GM10266 (cell line): Measurements from ENCODE around the gene GRK7.
"Not testable (repeated sequence)": the region's sequence is repeated elsewhere in the genome, so short reads cannot be mapped to it uniquely, and the experiment has no call there.

Source experiments
- DNase-seq: peaks from one replicate; pipeline ENCODE4 v3.0.0; 2012; ENCODE audit errors: extremely low spot score
- CTCF ChIP-seq: IDR thresholded peaks from 2 replicates; pipeline ENCODE4 v1.5.1; 2012; ENCODE audit warnings: mild to moderate bottlenecking, low read depth; ENCODE audit not compliant: control insufficient read depth, insufficient read depth; ENCODE audit errors: missing control alignments

Gene GRK7

DNA sequence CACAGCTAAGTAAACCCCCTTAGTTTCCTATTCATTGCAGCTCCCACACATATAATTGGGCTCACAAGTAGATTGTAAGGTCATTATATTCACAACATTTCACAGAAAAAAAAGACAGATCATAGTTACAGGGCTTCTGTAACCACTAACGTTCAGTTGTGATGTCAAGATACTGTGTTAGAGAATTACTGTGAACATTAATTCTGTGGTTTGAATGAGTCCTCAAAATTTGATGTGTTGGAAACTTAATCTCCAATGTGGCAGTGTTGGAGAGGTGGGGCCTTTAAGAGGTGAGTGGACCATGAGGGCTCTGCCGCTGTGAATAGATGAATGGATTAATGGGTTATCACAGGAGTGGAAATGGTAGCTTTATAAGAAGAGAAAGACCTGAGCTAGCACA lies 21.3 kb downstream of the GRK7 start:
- no peak for TF ChIP-seq CTCF
- no peak for DNase-seq

- no peak for DNase-seq
- no peak for TF ChIP-seq CTCF
These were observed 24.9 kb downstream of the GRK7 start for GRCh38 chr3:141788149-141788548.

- DNase-seq: not testable (repeated sequence)
These were observed 25.5 kb downstream of the GRK7 start for GRCh38 chr3:141788750-141789149.

DNA sequence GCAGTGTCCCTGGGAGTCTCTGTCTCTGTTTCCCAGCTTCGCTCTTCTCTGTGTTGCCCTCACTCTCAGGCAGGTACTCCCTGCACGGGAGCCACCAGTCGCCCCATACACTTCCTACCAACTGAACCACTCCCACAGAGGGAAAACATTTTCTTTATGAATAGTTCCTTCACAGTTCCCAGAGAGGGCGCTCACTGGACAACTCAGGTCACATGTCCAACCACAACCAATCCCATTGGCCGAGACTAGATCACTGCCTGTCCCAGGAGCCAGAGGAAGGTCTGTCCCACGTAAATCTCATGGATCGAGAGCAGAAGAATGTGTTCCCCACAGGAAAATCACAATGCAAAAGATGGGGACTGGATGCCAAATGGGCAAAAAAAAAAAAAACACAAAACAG lies 26.1 kb downstream of the GRK7 start:
- no peak for DNase-seq
- no peak for TF ChIP-seq CTCF

- TF ChIP-seq CTCF: no peak
- DNase-seq: no peak
These were observed 27.0 kb downstream of the GRK7 start for GRCh38 chr3:141790171-141790570.

- DNase-seq: no peak
- TF ChIP-seq CTCF: no peak
These were observed 29.3 kb downstream of the GRK7 start for GRCh38 chr3:141792495-141792894.

GRCh38 chr3:141793476-141794260 lies 30.5 kb downstream of the GRK7 start:
- DNase-seq: no peak
- TF ChIP-seq CTCF: no peak

- no peak for TF ChIP-seq CTCF
- no peak for DNase-seq
These were observed 32.1 kb downstream of the GRK7 start for GRCh38 chr3:141795276-141795675.
